ENCODE results near the gene MCM10. TPM values are rescaled to one million over a fixed set of nuclear protein-coding genes. Genes with fewer than 3 reads are reported as not detected.

The MCM10 gene
- total RNA-seq, 1 donor from 2014 or later: 2.4 TPM

DNA sequence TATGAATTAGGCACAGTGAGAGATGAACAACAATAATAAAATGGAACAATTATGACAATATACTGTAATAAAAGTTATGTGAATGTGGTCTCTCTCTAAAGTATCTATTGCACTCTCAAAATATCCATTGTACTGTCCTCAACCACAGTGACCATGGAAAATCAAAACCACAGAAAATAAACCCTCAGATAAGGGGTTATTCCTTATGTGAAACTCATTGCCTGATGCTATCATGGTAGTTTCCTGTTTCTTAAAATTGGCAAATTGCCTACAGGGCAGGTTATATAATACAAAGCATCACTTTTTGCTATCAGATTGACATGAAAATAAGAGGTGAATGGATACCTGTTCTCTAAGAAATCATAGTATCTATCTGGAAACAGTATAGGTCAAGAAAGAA is 3.8 kb downstream of the MCM10 start:
- DNase-seq (ENCODE audit: low read depth in 2 of 2): peak in 1 of 2 donors; percentile 16

DNA sequence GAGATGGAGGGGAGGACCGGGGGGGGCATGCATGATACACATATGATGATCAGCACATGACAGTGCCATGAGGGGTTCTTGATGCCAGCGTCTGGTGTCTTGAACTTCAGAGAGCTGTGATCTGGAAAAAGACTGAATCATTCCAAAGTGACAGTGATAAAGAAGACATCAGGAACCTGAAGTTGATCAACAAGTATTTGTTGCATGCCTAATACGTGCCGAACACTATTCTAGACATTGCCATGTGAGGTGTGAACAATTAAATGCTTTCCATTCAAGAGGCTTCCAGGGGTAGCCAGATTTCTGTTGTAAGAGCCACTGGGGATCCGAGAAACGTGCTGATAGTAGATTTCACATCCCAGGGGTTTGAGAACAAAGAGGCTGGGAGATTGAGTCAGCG is 6.2 kb downstream of the MCM10 start:
- DNase-seq (ENCODE audit: low read depth in 2 of 2): no peak

DNA sequence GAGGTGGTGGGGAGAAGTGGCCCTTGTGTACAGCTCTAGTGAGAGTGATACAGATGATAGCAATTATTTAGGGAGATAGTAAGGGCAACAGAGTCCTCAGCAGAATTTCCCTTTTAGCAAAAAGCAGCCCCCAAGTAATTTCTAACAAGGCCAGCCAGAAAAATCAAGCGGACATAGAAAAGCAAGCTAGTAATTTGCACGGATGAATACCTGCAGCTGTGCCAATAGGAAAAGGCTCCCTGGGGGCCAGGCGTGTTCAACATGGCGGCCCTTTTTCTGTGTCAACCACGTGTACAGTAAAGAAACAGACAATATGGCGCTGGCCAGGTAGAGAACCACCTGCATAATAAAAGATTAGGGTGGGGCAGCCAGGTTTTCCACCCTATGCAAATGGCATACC is 7.4 kb downstream of the MCM10 start:
- no peak for DNase-seq (ENCODE audit: low read depth in 2 of 2)

DNA sequence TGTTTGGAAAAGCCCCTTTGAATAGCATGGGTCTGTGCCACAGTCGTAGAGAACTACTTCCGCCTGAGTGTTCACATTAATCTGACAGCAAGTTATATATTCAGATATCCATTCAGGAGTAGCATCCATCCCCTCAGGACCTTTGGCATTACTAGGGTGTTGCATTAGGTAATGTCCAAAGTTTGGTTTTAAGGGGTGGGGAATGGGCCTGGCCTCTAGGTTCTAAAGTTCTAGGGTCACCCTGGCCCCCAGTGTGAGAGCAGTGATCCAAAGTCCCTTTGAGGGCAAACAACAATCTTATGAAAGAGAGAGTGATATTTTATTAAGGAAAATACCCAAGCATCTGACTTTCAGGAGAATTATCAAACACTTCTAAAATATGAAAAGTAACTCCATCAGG is 12.3 kb downstream of the MCM10 start:
- DNase-seq (ENCODE audit: low read depth in 2 of 2): no peak

DNA sequence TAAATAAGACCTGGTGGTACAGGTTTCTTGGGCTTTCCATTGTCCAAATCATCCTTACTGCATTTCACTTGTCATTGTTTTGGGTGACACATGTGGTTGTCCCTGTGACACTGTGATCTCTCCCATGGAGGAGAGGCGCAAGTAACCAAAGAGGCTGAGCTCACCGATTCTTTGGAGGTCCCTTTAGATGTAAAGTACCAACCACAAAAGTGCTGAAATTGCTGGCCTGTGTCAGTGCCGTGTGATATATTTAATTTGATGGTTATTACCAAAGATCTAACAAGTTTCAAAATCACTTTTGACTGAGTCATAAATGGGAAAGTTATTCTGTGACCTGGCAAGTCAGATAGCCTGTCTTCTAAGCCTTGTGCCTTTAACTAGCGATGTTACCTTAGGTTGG is 19.4 kb downstream of the MCM10 start:
- DNase-seq (ENCODE audit: low read depth in 2 of 2): no peak

DNA sequence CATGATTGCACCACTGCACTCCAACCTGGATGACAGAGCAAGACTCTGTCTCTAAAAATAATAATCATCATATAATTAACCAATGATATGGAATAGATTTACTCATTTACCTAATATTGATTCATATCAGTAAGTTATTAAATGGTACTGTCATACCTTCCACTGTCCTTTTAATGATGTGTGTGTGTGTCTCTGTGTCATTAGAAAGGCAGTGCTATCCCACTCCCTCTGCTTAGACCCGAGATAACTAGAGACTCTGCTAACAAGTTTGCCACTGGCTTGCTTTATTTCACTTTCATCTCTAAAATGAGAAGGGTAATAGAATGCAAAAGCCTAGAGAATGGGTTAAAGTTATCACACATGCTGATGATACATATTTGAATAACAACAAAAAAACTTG is 21.1 kb downstream of the MCM10 start:
- DNase-seq (ENCODE audit: low read depth in 2 of 2): no peak

DNA sequence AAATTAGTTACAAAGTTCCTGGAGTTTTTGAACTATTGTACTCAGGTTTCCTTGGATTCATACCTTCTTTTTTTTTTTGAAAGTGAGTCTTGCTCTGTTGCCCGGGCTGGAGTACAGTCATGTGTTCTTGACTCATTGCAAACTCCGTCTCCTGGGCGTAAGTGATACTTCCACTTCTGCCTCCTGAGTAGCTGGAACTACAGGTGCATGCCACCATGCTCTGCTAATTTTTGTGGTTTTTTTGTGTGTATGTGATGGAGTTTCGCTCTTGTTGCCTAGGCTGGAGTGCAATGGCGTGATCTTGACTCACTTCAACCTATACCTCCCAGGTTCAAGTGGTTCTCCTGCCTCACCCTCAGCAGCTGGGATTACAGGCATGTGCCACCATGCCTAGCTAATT is 22.3 kb downstream of the MCM10 start:
- DNase-seq (ENCODE audit: low read depth in 2 of 2): no peak

DNA sequence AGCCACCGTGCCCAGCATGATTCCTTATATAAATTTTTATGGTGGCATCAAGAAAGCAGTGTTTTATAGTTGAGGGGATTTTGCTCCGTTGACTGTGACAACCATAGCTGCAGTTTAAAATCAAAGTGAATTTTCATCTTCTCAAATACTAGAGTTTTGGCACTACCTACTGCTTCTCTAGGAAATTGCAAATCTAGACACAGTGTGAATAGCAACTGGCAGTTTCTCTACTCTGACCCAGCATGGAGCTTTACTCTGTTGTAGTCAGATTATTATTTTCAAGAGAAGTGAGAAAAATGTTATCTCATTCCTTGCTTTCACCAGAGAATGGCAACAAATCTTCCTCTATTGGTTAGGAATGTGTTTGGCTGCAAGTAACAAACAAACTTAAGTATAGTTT is 22.9 kb downstream of the MCM10 start:
- no peak for DNase-seq (ENCODE audit: low read depth in 2 of 2)

DNA sequence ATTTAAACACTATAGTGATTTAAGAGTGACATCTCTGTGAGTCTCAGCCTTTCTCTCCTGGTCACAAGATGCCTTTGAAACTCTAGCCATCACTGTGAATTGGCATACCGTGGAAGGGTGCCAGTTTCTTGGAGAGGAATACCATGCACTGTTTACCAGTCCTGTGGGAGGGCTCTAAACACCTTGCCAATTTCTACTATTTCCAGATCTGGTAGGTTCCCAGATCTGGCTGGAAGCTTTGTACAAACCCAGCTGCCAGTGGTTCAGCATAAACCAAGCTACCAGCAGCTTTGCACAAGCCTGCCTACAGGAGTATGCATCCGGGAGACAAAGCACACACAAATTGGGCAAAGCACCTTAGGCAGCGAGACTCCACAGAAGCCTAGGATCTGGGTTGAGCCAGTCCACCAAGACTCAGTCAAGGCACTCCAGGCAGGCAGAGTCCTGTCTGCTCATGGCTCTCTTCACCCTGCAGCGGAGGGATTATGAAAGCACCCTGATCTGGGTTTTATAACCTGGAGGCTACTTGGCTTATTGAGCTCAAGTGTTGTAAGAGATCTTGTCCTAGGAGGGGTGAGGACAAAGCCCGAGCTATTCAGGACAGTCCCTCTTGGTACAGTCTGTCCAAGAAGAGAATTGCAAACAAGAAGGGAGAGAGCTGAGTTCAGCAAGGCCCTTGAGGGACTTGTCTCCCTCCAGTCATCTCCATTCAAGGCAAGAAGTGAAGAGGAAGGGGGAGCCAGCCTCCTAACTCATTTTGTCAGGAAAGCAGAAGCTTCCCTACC is 23.6 kb downstream of the MCM10 start:
- DNase-seq (ENCODE audit: low read depth in 2 of 2): no peak

DNA sequence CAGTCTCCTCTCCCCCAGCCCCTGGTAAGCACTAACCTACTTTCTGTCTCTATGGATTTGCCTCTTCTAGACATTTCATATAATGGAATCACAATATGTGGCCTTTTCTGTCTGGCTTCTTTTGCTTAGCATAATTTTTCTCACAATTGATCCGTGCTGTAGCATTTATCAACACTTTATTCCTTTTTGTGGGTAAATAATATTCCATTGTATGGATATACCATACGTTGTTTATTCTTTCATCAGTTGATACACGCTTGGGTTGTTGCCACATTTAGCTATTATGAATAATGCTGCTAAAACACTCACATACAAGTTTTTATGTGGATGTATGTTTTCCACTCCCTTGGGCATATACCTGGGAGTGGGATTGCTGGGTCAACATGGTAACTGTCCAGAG is 25.8 kb downstream of the MCM10 start:
- no peak for DNase-seq (ENCODE audit: low read depth in 2 of 2)

DNA sequence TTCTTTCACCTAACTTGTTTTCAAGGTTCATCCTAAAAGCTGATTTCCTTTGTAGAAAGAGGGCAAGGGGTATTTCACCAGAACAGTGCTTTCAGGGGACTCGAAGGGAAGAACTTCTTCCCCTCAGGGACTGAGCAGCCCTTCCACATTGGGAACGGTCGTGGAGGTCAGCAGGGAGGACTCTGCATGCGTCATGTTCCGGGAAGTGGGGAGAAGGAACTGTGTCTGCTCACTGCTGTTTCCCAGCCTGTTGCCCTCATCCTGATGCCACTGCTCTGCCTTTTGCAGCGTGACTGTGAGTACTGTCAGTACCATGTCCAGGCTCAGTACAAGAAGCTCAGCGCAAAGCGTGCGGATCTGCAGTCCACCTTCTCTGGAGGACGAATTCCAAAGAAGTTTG is 27.2 kb downstream of the MCM10 start:
- DNase-seq (ENCODE audit: low read depth in 2 of 2): no peak

DNA sequence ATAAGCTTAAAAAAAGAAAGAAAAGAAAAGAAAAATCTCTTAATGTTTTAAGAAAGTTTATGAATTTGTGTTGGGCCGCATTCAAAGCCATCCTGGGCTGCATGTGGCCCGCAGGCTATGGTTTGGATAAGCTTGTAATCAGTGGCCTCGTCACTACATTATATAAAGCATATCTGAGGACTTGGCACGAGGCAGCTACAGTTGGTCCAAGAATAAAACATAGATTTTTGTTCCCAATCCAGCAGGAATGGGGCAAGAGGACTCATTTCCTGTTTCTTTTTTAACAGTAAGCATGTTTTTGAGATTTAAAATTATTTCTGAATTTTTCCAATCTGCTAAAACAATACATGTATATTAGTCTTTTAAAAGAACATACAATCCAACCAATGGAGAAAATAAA is 28.6 kb downstream of the MCM10 start:
- peak in 1 of 2 donors; percentile 15 for DNase-seq (ENCODE audit: low read depth in 2 of 2)

DNA sequence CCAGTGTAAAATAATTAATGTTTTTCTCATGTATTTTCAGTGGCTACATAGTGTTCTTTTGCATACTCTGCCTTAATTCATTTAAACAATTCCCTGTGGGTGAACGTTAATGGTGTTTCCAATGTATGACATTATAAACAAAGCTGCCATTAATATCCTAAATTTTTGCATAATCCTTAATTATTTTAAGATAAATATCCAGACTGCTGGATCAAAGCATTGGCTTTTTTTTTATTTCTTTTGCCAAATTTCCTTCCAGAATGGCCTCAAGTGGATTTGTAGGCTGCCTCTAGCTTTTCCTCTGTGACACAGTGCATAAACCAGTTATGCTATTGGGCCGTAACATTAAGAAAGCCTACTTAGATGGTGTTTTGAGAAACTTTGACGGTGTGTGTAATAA is 29.5 kb downstream of the MCM10 start:
- no peak for DNase-seq (ENCODE audit: low read depth in 2 of 2)

DNA sequence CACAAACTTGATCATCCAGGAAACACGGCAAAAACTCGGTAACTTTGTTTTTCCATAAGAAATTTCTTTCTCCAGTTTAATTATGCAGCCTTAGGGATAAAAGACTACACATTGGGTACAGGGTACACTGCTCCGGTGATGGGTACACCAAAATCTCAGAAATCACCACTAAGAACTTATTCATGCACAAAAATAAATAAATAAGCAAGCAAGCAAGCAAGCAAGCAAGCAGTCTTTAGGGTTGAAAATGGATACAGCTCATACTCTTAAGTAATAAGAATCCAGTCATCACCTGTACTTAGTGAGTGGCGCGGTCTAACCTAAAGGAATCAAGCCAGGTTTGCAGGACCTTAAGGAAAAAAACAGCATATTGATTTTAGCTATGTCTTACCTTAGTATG is 30.0 kb downstream of the MCM10 start:
- no peak for DNase-seq (ENCODE audit: low read depth in 2 of 2)

DNA sequence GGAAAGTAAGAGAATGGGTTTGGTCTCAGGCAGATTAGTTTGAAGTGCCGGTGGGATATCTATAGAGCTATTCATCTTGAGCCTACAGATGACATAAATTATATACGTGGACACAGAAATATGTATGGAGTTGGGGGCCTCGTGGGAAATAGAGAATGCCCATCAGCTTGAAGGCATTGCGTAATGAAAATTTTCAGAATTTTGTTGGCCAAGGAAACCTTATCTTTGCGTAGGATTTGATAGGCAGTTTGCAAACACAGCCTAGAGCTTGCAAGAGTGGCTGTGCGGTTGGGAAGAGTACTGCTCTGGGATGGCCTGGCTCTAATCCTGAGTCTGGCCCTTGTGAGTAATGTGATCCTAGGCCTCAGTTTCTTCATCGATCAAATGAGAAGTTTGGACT is 32.3 kb downstream of the MCM10 start:
- no peak for DNase-seq (ENCODE audit: low read depth in 2 of 2)

DNA sequence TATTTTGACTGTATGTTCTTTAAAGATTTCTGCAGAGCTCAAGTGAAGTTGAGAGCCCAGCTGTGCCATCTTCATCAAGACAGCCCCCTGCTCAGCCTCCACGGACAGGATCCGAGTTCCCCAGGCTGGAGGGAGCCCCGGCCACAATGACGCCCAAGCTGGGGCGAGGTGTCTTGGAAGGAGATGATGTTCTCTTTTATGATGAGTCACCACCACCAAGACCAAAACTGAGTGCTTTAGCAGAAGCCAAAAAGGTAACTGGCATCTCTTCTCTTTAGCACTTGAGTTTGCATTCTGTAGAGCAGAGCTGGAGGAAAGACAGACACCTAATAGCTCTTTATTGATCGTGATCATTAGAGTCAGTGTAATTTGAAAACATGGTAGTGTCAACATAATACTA is 33.7 kb downstream of the MCM10 start:
- DNase-seq (ENCODE audit: low read depth in 2 of 2): no peak

DNA sequence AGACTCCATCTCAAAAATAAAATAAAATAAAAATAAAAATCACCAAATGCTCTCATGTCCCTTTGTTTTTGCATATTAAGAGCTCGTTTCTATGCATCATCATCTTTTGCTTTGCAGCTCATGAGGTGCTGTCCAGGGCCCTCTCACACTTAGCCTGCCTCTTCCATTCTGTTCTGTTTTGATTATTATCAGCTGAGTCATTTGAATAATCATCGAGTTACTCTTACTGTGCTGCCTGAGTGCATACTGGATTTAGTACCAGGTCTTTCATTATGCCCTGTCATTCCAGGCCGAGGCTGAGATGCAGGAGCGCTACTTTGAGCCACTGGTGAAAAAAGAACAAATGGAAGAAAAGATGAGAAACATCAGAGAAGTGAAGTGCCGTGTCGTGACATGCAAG is 39.8 kb downstream of the MCM10 start:
- DNase-seq (ENCODE audit: low read depth in 2 of 2): peak in 1 of 2 donors; percentile 6

DNA sequence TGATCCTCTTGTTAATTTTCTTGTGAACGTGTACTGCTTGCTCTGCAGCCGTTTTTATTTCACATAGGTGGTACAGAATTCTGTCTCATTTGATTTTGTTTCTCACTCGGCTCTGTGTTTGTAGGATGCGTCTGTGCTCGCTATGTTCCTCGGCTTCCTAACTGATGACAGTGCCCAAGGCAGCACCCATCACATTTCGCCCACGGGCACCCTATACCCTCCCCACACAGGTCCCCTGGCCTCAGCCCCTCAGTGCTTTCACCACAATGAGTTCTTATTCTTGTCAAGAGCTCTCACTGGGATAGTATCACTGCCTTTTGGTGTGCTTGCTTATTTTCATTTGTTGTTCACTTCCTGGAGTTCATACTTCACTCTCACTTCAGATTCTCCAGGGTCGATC is 44.7 kb downstream of the MCM10 start:
- no peak for DNase-seq (ENCODE audit: low read depth in 2 of 2)

DNA sequence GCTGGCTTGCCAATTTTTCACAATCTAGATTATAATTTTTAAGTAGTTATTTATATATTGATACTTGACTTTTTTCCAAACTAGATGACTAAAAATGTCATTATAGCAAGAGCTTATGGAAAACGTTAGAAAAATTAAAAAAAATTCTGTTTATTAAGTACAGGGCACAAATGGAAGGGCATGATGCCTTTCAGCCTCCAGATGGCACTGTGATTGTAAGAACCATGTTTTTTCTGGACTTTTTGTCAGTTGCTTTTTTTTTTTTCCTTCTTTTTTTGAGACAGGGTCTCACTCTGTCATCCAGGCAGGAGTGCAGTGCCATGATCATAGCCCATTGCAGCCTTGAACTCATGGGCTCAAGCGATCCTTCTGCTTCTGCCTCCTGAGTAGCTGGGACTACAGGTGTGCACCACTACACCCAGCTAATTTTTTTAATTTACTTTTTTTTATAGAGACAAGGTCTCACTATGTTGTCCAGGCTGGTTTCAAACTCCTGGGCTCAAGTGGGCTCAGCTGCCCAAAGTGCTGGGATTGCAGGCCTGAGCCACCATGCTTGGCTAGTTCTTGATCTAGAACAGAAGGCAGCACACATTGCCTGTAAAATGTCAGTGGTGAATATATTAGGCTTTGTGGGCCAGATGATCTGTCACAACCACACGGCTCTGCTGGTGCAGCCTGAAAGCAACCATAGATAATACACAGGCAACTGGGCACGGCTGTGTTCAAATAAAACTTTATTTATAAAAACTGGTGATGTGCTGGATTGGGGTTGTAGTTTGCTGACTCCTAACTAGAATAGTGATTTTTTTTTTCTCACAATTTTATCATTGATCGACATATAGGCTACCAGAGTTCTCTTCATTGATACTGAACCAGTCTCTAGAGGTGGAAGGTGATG is 45.4 kb downstream of the MCM10 start:
- peak; percentile 66 to 76 for DNase-seq (ENCODE audit: low read depth in 2 of 2)

DNA sequence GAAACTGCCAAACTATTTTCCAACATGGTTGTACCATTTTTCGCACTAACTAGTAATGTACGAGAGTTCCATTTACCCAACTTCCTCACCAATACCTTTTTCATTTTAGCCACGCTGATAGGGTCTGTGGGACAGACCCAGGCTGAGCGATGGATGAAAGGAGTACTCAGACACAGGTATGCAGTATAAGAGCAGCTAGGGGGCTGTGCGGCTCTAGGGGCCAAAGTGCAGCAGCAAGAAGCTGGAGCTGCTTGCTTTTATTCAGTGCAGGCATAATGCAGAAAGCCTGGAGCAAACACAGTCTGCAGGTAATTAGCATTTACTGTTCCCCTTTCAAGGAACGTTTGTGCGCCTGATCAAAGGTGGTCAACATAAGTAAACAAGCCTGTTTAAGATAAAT is 51.8 kb downstream of the MCM10 start:
- DNase-seq (ENCODE audit: low read depth in 2 of 2): no peak

DNA sequence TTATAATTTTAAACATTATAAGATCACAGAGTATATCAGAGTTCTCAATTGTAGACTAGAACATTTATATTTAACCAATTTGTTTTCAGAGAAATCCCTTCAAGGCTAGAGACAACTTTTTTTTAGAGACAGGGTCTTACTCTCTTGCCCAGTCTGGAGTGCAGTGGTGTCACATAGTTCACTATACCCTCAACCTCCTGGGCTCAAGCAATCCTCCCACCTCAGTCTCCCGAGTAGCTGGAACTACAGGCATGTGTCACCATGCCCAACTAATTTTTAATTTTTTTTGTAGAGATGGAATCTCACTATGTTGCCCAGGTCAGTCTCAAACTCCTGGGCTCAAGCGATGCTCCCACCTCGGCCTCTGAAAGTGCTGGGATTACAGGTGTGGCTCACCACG is 57.5 kb downstream of the MCM10 start:
- no peak for DNase-seq (ENCODE audit: low read depth in 2 of 2)

DNA sequence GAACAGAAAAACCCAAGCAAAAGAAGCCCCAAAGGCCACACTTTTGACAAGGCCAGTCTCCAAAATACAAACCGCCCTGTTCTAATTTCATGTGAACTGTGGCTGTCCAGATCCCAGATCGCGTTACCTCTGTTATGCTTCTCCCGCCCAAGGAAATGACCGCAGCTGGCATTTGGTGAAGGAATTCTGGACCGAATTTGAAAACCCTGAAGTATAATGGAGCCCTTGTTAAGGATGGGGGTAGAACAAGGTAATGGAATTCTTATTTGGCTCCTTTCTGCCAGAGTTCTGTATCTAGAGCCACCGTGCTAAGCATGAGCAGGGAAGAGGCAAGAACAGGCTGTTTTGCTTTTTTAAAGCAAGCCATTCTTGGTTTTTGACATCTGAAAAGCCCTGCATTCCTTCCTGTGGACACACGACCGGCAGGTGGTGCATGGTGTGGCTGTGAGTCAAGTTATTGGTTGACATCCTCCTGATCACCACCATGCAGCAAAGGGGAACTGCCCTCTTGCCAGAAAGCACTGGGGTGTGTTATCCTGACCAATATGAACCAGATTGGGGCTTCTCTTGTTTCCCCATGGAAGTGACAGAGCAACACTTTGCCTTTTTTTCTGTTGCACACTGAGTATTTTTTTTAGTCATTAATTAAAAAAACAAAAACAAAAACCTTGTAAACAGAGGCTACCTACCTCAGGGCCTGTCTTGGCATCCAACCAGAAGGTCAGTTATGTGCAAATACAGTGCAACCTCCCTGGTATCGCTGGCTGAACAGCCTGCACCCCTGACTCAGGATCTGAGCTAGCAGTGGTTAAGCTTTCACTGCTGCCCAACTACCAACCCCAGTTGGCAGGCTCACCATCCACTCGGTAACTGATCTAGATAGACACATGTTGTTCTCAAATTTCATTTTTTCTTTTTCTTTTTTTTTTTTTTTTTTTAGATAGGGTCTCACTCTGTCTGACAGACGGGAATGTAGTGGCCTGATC is 58.6 kb downstream of the MCM10 start:
- DNase-seq (ENCODE audit: low read depth in 2 of 2): peak in 1 of 2 donors; percentile 22

Data from lung microvascular endothelial cell (primary cell).